Activated CD4-positive, alpha-beta T cell treated with anti-CD3 and anti-CD28 coated beads for 24 hours (primary cell): Measurements from ENCODE around the gene PF4V1.

Source experiments
- DNase-seq, 2 donors: peaks; one replicate each; pipeline ENCODE4 v3.0.0-alpha.2; 2020; ENCODE audit warnings: low read depth in 2 of 2

PF4V1 gene

GRCh38 chr4:73847526-73848182 is 5.4 kb upstream of the PF4V1 start:
- no peak for DNase-seq

GRCh38 chr4:73848183-73848777 is 4.8 kb upstream of the PF4V1 start:
- DNase-seq, result no peak

GRCh38 chr4:73850261-73850970 is 2.7 kb upstream of the PF4V1 start:
- DNase-seq, result no peak

GRCh38 chr4:73851293-73851692 is 1.8 kb upstream of the PF4V1 start:
- DNase-seq, result no peak

GRCh38 chr4:73852771-73853170 is 325 bp upstream of the PF4V1 start:
- no peak for DNase-seq

- DNase-seq, result no peak
These were observed 800 bp downstream of the PF4V1 start for GRCh38 chr4:73853718-73854473.

GRCh38 chr4:73855406-73855805 is 2.3 kb downstream of the PF4V1 start:
- no peak for DNase-seq

GRCh38 chr4:73856518-73856917 is 3.4 kb downstream of the PF4V1 start:
- no peak for DNase-seq

GRCh38 chr4:73859614-73860088 is 6.6 kb downstream of the PF4V1 start:
- no peak for DNase-seq

GRCh38 chr4:73860181-73860580 is 7.1 kb downstream of the PF4V1 start:
- DNase-seq, result no peak

GRCh38 chr4:73860917-73861316 is 7.8 kb downstream of the PF4V1 start:
- DNase-seq, result no peak

GRCh38 chr4:73862322-73862721 is 9.2 kb downstream of the PF4V1 start:
- DNase-seq, result no peak

- DNase-seq, result no peak
These were observed 11.3 kb downstream of the PF4V1 start for GRCh38 chr4:73864365-73864764.

GRCh38 chr4:73864961-73865360 is 11.9 kb downstream of the PF4V1 start:
- DNase-seq, result no peak

- DNase-seq, result no peak
These were observed 12.5 kb downstream of the PF4V1 start for GRCh38 chr4:73865431-73866096.

- DNase-seq, result no peak
These were observed 13.2 kb downstream of the PF4V1 start for GRCh38 chr4:73866246-73866645.

GRCh38 chr4:73867783-73868182 is 14.7 kb downstream of the PF4V1 start:
- no peak for DNase-seq

GRCh38 chr4:73868206-73869129 is 15.4 kb downstream of the PF4V1 start:
- no peak for DNase-seq

- DNase-seq, result no peak
These were observed 16.3 kb downstream of the PF4V1 start, which contains the start of gene CXCL1 for GRCh38 chr4:73869130-73870055. CXCL1 (plus strand) TSS chr4:73869393; CDS start chr4:73869471, 78 bp downstream.
